ENCODE data around the gene CACNG4.
A peak's percentile ranks its signal among the peaks of the same experiment; 100 is the strongest.

Gene CACNG4

GRCh38 chr17:66963909-66964771, at the start of gene CACNG4:
TSS of gene CACNG4 (plus strand) at chr17:66964707. CDS start at chr17:66964912, 205 bp downstream.
- TF ChIP-seq, protein P1, sequence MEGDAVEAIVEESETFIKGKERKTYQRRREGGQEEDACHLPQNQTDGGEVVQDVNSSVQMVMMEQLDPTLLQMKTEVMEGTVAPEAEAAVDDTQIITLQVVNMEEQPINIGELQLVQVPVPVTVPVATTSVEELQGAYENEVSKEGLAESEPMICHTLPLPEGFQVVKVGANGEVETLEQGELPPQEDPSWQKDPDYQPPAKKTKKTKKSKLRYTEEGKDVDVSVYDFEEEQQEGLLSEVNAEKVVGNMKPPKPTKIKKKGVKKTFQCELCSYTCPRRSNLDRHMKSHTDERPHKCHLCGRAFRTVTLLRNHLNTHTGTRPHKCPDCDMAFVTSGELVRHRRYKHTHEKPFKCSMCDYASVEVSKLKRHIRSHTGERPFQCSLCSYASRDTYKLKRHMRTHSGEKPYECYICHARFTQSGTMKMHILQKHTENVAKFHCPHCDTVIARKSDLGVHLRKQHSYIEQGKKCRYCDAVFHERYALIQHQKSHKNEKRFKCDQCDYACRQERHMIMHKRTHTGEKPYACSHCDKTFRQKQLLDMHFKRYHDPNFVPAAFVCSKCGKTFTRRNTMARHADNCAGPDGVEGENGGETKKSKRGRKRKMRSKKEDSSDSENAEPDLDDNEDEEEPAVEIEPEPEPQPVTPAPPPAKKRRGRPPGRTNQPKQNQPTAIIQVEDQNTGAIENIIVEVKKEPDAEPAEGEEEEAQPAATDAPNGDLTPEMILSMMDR (IDR thresholded peaks at IDR 0.05; ENCODE audit: low read depth, low read length, poor library complexity, severe bottlenecking): no peak
- TF ChIP-seq EZH2phosphoT487 (IDR thresholded peaks at IDR 0.05; ENCODE audit: borderline replicate concordance, low read length): no peak
- peak within 1 kb of the TSS; percentile 64 for H3K4me2 ChIP-seq (ENCODE audit: low read length)

DNA sequence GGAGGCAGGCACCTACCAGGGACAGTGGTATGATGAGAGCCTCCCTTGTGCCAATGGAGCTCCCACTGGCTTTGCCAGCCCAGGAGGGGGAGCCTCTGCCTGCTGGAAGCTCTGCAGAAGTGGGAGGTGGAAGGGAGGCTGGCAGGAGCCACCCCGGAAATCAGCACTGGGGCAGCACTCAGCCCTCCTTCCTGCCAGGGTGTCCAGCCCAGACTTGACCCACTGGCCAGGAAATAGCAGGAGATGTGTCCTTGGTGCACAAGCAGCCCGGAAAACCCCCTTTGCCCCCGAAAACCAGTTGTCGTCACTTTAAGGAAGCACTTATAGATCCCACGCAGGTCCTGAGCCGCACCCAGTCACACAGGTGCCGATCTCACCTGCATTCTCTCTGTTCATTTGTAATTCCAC, 49.3 kb upstream of the CACNG4 start:
- Histone ChIP-seq H3K9me2 (replicated peaks; ENCODE audit: control insufficient read depth, low read length) (no peaks in the 10 kb centered on the region), H3K27ac (ENCODE audit: low read depth, low read length) (no peak overlapping the region), H3K36me3 (ENCODE audit: control insufficient read depth, low read length) (no peaks in the 10 kb centered on the region), H3K79me2 (ENCODE audit: control insufficient read depth, low read length) (no peaks in the 10 kb centered on the region), H3K4me2 (ENCODE audit: low read length) (no peak overlapping the region), H3K9me3 (ENCODE audit: control insufficient read depth, insufficient read depth, low read length) (no peaks in the 10 kb centered on the region), H3K27me3 (ENCODE audit: control insufficient read depth, low read length) (no peaks in the 10 kb centered on the region), H4K20me1 (ENCODE audit: control insufficient read depth, insufficient read depth, low read depth, low read length) (no peaks in the 10 kb centered on the region), H3F3A (ENCODE audit: control insufficient read depth, insufficient read depth) (no peaks in the 10 kb centered on the region), H3K4me3 (ENCODE audit: low read length) (no peak overlapping the region), H3K4me1 (ENCODE audit: control insufficient read depth, low read length) (no peaks in the 10 kb centered on the region)
- no peak for TF ChIP-seq EZH2phosphoT487 (IDR thresholded peaks at IDR 0.05; ENCODE audit: borderline replicate concordance, low read length)
- TF ChIP-seq, protein P1 (IDR thresholded peaks at IDR 0.05; ENCODE audit: low read depth, low read length, poor library complexity, severe bottlenecking): no peak

More at GRCh38 chr17:66963909-66964771, at the start of gene CACNG4:
- H3F3A ChIP-seq (ENCODE audit: control insufficient read depth, insufficient read depth): no peaks in the 10 kb centered on the region
- H3K27me3 ChIP-seq (ENCODE audit: control insufficient read depth, low read length): peaks cover 45% of the 10 kb centered on the region
- H4K20me1 ChIP-seq (ENCODE audit: control insufficient read depth, insufficient read depth, low read depth, low read length): no peaks in the 10 kb centered on the region
- no peaks in the 10 kb centered on the region for H3K36me3 ChIP-seq (ENCODE audit: control insufficient read depth, low read length)
- peak within 1 kb of the TSS; percentile 27 for H3K4me3 ChIP-seq (ENCODE audit: low read length)
- H3K79me2 ChIP-seq (ENCODE audit: control insufficient read depth, low read length): no peaks in the 10 kb centered on the region
- H3K4me1 ChIP-seq (ENCODE audit: control insufficient read depth, low read length): peaks cover 10% of the 10 kb centered on the region
- no peaks in the 10 kb centered on the region for H3K9me2 ChIP-seq (replicated peaks; ENCODE audit: control insufficient read depth, low read length)
- no peak within 1 kb of the TSS for H3K27ac ChIP-seq (ENCODE audit: low read depth, low read length)
- H3K9me3 ChIP-seq (ENCODE audit: control insufficient read depth, insufficient read depth, low read length): no peaks in the 10 kb centered on the region

DNA sequence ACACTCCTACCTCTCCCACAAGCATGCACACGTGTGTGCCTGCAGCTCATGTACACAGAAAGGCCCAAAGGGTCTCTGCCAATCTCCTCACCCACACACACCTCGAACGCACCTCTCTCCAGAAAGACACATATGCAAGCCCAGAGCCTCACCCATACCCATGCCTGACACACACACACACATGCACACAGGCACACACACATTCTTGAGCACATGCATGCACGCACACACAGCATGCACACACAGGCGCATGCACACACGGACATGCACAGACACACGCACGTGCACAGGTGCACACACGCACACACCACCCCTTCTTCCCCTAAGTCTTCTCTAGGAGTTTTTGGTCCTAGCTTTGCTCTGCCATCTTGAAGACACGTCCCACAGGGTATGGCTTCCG, 48.7 kb upstream of the CACNG4 start:
- no peak for TF ChIP-seq EZH2phosphoT487 (IDR thresholded peaks at IDR 0.05; ENCODE audit: borderline replicate concordance, low read length)
- TF ChIP-seq, protein P1 (IDR thresholded peaks at IDR 0.05; ENCODE audit: low read depth, low read length, poor library complexity, severe bottlenecking): no peak
- Histone ChIP-seq H3K4me3 (ENCODE audit: low read length) (no peak overlapping the region), H3K4me2 (ENCODE audit: low read length) (no peak overlapping the region), H4K20me1 (ENCODE audit: control insufficient read depth, insufficient read depth, low read depth, low read length) (no peaks in the 10 kb centered on the region), H3K36me3 (ENCODE audit: control insufficient read depth, low read length) (no peaks in the 10 kb centered on the region), H3F3A (ENCODE audit: control insufficient read depth, insufficient read depth) (no peaks in the 10 kb centered on the region), H3K4me1 (ENCODE audit: control insufficient read depth, low read length) (no peaks in the 10 kb centered on the region), H3K27ac (ENCODE audit: low read depth, low read length) (no peak overlapping the region), H3K27me3 (ENCODE audit: control insufficient read depth, low read length) (no peaks in the 10 kb centered on the region), H3K9me2 (replicated peaks; ENCODE audit: control insufficient read depth, low read length) (no peaks in the 10 kb centered on the region), H3K9me3 (ENCODE audit: control insufficient read depth, insufficient read depth, low read length) (no peaks in the 10 kb centered on the region), H3K79me2 (ENCODE audit: control insufficient read depth, low read length) (no peaks in the 10 kb centered on the region)
